Mucosa of descending colon (tissue), 3 donors: ENCODE data around the gene FAM228A. TPM values are rescaled to one million over a fixed set of nuclear protein-coding genes. Genes with fewer than 3 reads are reported as not detected.

Experiments used
- ATAC-seq: fragments of 200-7000 bp; cut with Tn5 transposase; one replicate; pipeline ENCODE4 v1.9.1; 2020; ENCODE audit warnings: mild to moderate bottlenecking, moderate library complexity
- DNase-seq, 3 donors: peaks; one replicate each; pipeline ENCODE4 v3.0.0-alpha.2; 2020
- H3K36me3 ChIP-seq: fragments of 200-600 bp; one replicate; pipeline ENCODE4 v1.8.0; 2021; ENCODE audit warnings: low read depth, mild to moderate bottlenecking
- H3K4me1 ChIP-seq: fragments of 200-600 bp; one replicate; pipeline ENCODE4 v1.8.0; 2021; ENCODE audit warnings: low read depth, mild to moderate bottlenecking
- H3K4me3 ChIP-seq: fragments of 200-600 bp; one replicate; pipeline ENCODE4 v1.8.0; 2021; ENCODE audit warnings: mild to moderate bottlenecking
- H3K9me3 ChIP-seq: fragments of 200-600 bp; one replicate; pipeline ENCODE4 v1.8.0; 2021; ENCODE audit warnings: mild to moderate bottlenecking
- intact Hi-C, 2 donors: fragments of 100-400 bp; cut with DNase I in 1 of 2; cut with micrococcal nuclease in 1 of 2; formaldehyde crosslinking; loops; one replicate each; pipeline versions ENCODE4 v1.11.0 to v1.11.1; 2022; cut with DNase I, micrococcal nuclease
- total RNA-seq, 3 donors: library from RNA; stranded (reverse); fragmentation: NEBNext Ultra II Directional in 2 of 3; extraction: Animal tissue kit (Norgen Biotek cat#: 25700) in 2 of 3; gene quantifications; one replicate each; pipeline versions ENCODE4 v1.2.1 to v1.2.4, GENCODE V29; 2021 to 2023
- TF ChIP-seq, protein P1 (sequence below): fragments of 200-600 bp; IDR thresholded peaks from one replicate; pipeline ENCODE4 v1.8.0; 2022; ENCODE audit warnings: antibody characterized with exemption, mild to moderate bottlenecking
- donor health status: DM: no; HTN: no; CAD: no; lungs with moderate emphysema.
- donor health status: DM: no; HTN: no; CAD: no.
- donor health status: DM: no; HTN: yes; CAD: no.

Gene FAM228A
- total RNA-seq, 3 donors from 2014 or later, result 3.3 TPM; not detected in 2

DNA sequence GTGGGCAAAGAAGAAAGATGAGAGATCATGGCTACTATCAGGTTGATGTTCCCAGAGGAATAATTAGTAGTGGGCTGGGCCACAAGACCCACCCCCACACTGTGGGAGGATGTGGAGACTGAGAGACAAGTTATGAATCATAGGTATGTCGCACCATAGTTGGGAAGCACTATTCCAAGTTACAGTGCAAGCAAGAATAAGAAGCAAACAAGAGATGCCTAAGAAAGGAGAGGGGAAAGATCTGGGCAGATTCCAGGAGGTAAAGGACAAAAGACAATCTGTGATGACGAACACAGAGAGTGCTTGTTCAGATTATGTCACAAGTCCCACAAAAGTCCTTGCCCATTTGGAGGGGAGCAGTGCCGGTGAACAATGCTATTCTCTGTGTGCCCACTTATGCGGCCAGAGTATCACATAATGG, 56.6 kb downstream of the FAM228A start:
- intact Hi-C loops, result no loop called here
- no peaks in the 10 kb centered on the region for H3K9me3 ChIP-seq
- H3K4me1 ChIP-seq, result no peaks in the 10 kb centered on the region
- no peaks in the 10 kb centered on the region for H3K36me3 ChIP-seq
- DNase-seq (no peak), ATAC-seq (no peak)
- TF ChIP-seq, protein P1, sequence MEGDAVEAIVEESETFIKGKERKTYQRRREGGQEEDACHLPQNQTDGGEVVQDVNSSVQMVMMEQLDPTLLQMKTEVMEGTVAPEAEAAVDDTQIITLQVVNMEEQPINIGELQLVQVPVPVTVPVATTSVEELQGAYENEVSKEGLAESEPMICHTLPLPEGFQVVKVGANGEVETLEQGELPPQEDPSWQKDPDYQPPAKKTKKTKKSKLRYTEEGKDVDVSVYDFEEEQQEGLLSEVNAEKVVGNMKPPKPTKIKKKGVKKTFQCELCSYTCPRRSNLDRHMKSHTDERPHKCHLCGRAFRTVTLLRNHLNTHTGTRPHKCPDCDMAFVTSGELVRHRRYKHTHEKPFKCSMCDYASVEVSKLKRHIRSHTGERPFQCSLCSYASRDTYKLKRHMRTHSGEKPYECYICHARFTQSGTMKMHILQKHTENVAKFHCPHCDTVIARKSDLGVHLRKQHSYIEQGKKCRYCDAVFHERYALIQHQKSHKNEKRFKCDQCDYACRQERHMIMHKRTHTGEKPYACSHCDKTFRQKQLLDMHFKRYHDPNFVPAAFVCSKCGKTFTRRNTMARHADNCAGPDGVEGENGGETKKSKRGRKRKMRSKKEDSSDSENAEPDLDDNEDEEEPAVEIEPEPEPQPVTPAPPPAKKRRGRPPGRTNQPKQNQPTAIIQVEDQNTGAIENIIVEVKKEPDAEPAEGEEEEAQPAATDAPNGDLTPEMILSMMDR, result no peak
- no peak overlapping the region for H3K4me3 ChIP-seq

DNA sequence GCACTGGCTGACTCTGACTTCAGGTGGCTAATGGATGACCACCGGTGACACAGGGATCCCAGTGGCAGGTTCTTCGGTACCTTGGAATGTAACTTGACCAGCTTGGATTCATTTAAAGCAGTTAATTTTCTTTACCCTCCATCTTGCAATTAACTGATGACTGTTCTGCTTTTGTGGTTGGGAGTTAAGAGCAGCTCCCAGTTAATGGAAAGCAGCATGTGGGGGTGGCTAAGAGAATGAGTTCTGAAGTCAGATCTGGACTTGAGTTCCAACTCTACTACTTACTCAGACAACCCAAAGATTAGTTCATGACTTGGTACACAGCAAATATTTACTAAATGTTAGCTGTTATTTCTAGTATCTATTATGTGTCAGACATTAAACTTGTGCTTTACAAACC, 58.5 kb downstream of the FAM228A start:
- TF ChIP-seq, protein P1, result no peak
- no peaks in the 10 kb centered on the region for H3K4me1 ChIP-seq
- no peaks in the 10 kb centered on the region for H3K36me3 ChIP-seq
- no peak overlapping the region for H3K4me3 ChIP-seq
- DNase-seq, result no peak
- no peak for ATAC-seq
- H3K9me3 ChIP-seq, result no peaks in the 10 kb centered on the region
- intact Hi-C loops, result no loop called here

DNA sequence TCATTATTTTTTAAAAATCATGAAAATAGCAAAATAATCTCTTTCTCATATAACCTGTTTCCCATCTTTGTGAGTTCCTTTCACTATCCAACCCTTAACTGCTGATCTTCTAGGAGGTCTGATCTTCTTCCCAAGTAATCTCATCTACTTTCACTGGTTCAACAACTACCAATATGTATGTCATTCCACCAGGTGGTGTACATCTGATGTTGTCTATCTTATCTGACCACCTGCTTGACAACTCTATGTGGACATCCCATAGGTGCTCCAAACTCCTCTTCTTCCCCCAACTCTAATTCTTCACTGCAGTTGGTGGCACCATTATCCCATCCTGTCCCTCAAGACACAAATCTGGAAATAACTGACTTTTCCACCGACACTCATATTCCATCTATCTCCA, 62.5 kb downstream of the FAM228A start:
- H3K4me3 ChIP-seq, result no peak overlapping the region
- no peaks in the 10 kb centered on the region for H3K4me1 ChIP-seq
- DNase-seq (no peak), ATAC-seq (no peak)
- H3K9me3 ChIP-seq, result no peaks in the 10 kb centered on the region
- TF ChIP-seq, protein P1, result no peak
- H3K36me3 ChIP-seq, result no peaks in the 10 kb centered on the region
- intact Hi-C loops, result no loop called here

DNA sequence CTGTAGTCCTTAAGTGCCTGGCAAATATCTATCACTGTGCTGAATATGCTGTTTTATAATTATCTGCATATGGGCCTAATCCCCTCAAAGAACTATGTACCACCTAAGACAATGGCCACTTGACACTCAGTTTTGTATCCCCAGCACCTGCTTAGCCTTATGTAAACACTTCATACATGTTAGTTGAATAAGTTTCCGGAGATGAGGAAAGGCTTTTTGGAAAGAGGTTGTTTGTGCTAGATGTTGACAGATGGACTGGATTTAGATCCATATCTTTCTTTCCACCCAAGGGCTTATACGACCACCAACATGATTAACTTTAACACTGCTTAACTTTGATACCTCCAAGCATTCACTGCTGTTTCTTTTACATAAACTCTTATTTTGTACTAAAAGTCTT, 63.3 kb downstream of the FAM228A start:
- Histone ChIP-seq H3K9me3 (no peaks in the 10 kb centered on the region), H3K4me1 (no peaks in the 10 kb centered on the region), H3K36me3 (no peaks in the 10 kb centered on the region), H3K4me3 (no peak overlapping the region)
- DNase-seq (no peak), ATAC-seq (no peak)
- intact Hi-C loops, result no loop called here
- TF ChIP-seq, protein P1, result no peak

DNA sequence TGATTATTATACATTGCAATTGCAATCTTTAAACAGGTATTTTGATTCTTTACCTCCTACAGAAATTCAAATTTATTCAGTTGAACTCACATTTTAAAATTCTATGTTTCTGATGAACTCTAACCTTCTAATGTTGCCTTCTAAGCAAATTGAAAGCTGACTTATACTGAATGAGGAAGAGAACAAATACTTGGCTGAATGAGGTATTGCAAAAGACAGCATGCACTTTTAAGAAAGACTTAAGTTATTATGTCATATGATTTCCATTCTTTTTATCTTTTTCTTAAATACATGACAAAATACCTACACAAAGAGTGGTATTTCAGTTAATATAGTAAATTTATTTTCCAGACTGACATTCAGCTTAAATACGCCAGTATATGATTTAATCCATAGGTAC, 64.7 kb downstream of the FAM228A start:
- DNase-seq (no peak), ATAC-seq (no peak)
- Histone ChIP-seq H3K9me3 (no peaks in the 10 kb centered on the region), H3K36me3 (no peaks in the 10 kb centered on the region), H3K4me1 (no peaks in the 10 kb centered on the region), H3K4me3 (no peak overlapping the region)
- TF ChIP-seq, protein P1, result no peak
- intact Hi-C loops, result no loop called here

Other genes with a start within 250 kb of the FAM228A start
- 10 to 100 TPM; 25.8 to 38.5 (median 27.9) TPM for gene ATAD2B, start 247.9 kb upstream of the FAM228A start, total RNA-seq
- 10 to 100 TPM; 12.9 to 23.9 (median 13.1) TPM for gene UBXN2A, start 234.6 kb upstream of the FAM228A start, total RNA-seq
- under 1 TPM; 0.19 to 0.89 (median 0.20) TPM for gene MFSD2B, start 165.0 kb upstream of the FAM228A start, total RNA-seq
- 10 to 100 TPM in 1 of 3 donors, 1 to 10 TPM in 2; 3.3 to 12.7 (median 4.6) TPM for gene WDCP, start 127.7 kb upstream of the FAM228A start, total RNA-seq
- gene FKBP1B, start 125.3 kb upstream of the FAM228A start, total RNA-seq, result 10 to 100 TPM in 1 of 3 donors, 1 to 10 TPM in 2; 7.2 to 14.7 (median 8.2) TPM
- gene SF3B6, start 98.7 kb upstream of the FAM228A start, total RNA-seq, result 10 to 100 TPM; 75.1 to 90.1 (median 76.1) TPM
- 100 to 1,000 TPM in 1 of 3 donors, 10 to 100 TPM in 2; 66.9 to 121 (median 96.7) TPM for gene TP53I3, start 90.2 kb upstream of the FAM228A start, total RNA-seq
- gene PFN4, start 51.7 kb upstream of the FAM228A start, total RNA-seq, result not detected
- gene FAM228B, start 51.6 kb upstream of the FAM228A start, total RNA-seq, result 10 to 100 TPM in 1 of 3 donors, 1 to 10 TPM in 2; 4.8 to 36.6 (median 7.8) TPM
- gene ITSN2, start 185.5 kb downstream of the FAM228A start, total RNA-seq, result 10 to 100 TPM; 48.4 to 82.8 (median 54.0) TPM